Prostate gland (tissue), 2 donors: ENCODE data around the gene B3GLCT. TPM values are rescaled to one million over a fixed set of nuclear protein-coding genes. Genes with fewer than 3 reads are reported as not detected.

Source experiments
- DNase-seq: peaks from one replicate; pipeline ENCODE4 v3.0.0-alpha.2; 2019; ENCODE audit warnings: low spot score
- H3K27ac ChIP-seq, 2 donors: fragments of 200-600 bp; sonication (generic); 2 replicates each; pipeline ENCODE4 v1.5.1; 2017 to 2019
- H3K27me3 ChIP-seq: fragments of 200-600 bp; sonication (generic); replicated peaks from 2 replicates; pipeline ENCODE4 v1.5.1; 2019; ENCODE audit not compliant: insufficient read depth
- H3K36me3 ChIP-seq, 2 donors: fragments of 200-600 bp; sonication (generic); 1 replicate in 1 of 2; 2 replicates in 1 of 2; pipeline versions ENCODE4 v1.5.1 to v1.8.1; 2017 to 2019
- H3K4me1 ChIP-seq: fragments of 200-600 bp; sonication (generic); replicated peaks from 2 replicates; pipeline ENCODE4 v1.5.1; 2019
- H3K4me3 ChIP-seq, 2 donors: fragments of 200-600 bp; sonication (generic); 2 replicates each; pipeline ENCODE4 v1.5.1; 2017 to 2019
- H3K9me3 ChIP-seq: fragments of 200-600 bp; sonication (generic); 2 replicates; pipeline ENCODE4 v1.5.1; 2017
- CTCF ChIP-seq, 4 experiments: fragments of 200-600 bp in 2 of 4; fragments of 450-650 bp in 2 of 4; sonication (generic) in 2 of 4; IDR thresholded peaks; 1 replicate in 3 of 4; 2 replicates in 1 of 4; pipeline ENCODE4 v1.5.1; 2016 to 2019; ENCODE audit warnings: antibody characterized with exemption in 4 of 4, mild to moderate bottlenecking in 2 of 4, moderate library complexity in 2 of 4
- POLR2A ChIP-seq: fragments of 450-650 bp; IDR thresholded peaks from one replicate; pipeline ENCODE4 v1.6.1; 2016; ENCODE audit warnings: antibody characterized with exemption, mild to moderate bottlenecking
- POLR2AphosphoS5 ChIP-seq: sonication (generic); formaldehyde crosslinking; IDR thresholded peaks from one replicate; pipeline ENCODE4 v1.6.1; 2017; ENCODE audit warnings: antibody characterized with exemption
- WGBS: methylation state at CpG from one replicate; pipeline ENCODE4 v1.1.5; 2018; 5-methylcytosine and 5-hydroxymethylcytosine counted together
- intact Hi-C: fragments of 100-400 bp; cut with DNase I; formaldehyde crosslinking; loops from one replicate; pipeline ENCODE4 v1.14.2; 2022
- total RNA-seq, 2 donors: library from RNA; depleted of rRNA; stranded (reverse); fragments of >200 nt; gene quantifications; one replicate each; pipeline ENCODE4 v1.1.0, GENCODE V29; 2016

Gene B3GLCT
- total RNA-seq, 2 donors from 2014 or later: 4.4 to 14.7 TPM

GRCh38 chr13:31192306-31192705, 7.5 kb upstream of the B3GLCT start:
- Histone ChIP-seq H3K9me3 (no peaks in the 10 kb centered on the region), H3K4me3 (no peak overlapping the region), H3K4me1 (no peaks in the 10 kb centered on the region), H3K27ac (no peak overlapping the region), H3K27me3 (no peaks in the 10 kb centered on the region), H3K36me3 (no peaks in the 10 kb centered on the region)
- TF ChIP-seq POLR2AphosphoS5 (no peak), POLR2A (no peak), CTCF (IDR thresholded peaks at IDR 0.05) (no peak)
- intact Hi-C loops: no loop called here
- 54% methylated on average over 6 of the region's 6 CpGs for WGBS
- DNase-seq: no peak

DNA sequence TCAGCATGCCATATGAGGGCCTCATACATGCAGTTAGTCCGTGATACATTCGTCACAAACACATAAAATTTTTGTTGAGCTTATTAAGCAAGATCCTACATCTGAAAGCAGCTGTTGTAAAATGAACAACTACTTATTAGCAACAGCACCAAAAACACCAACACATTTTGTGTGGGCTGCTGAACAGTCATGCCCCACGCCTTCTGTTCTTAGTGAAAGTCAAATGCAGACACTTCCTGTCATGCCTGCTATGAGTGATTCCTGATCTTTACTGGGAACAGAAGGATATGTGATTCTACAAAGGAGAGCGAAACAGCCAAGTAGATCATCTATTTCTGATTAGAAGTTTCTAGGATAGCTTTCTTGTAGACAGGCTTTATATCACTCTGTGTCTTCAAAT, 4.2 kb upstream of the B3GLCT start:
- H3K36me3 ChIP-seq: no peaks in the 10 kb centered on the region
- intact Hi-C loops: loop anchor here (5.0 kb wide), 1 partner anchor 33 kb away; the partner anchor contains the start of gene HSPH1
- WGBS: 96% methylated on average over 4 of the region's 4 CpGs
- no peaks in the 10 kb centered on the region for H3K27me3 ChIP-seq
- no peak overlapping the region for H3K27ac ChIP-seq
- TF ChIP-seq CTCF (IDR thresholded peaks at IDR 0.05): no peak
- no peak for TF ChIP-seq POLR2AphosphoS5
- TF ChIP-seq POLR2A: no peak
- DNase-seq: no peak
- H3K9me3 ChIP-seq: no peaks in the 10 kb centered on the region
- H3K4me3 ChIP-seq: no peak overlapping the region
- no peaks in the 10 kb centered on the region for H3K4me1 ChIP-seq

DNA sequence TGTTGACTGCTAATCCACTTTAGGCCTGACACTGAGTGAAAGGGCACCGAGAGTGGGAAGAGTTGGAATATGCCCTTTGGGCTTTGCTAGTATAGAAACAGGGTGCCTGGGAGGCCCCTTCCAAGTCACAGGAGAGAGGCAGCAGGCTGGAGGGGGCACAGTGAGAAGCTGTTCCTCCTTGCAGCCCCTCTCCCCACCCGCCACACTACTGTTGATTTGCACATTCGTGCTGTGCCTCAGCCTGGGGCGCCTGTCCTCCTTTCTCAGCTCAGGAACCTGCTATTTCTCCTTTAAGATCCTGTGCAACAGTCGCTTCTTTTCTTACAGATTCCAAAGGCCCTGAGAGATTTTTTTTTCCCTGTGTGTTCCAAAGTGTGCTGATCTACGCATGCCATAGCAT, 2.8 kb upstream of the B3GLCT start:
- H3K27ac ChIP-seq: no peak overlapping the region
- no peaks in the 10 kb centered on the region for H3K9me3 ChIP-seq
- H3K4me3 ChIP-seq: no peak overlapping the region
- intact Hi-C loops: loop anchor here (5.0 kb wide), 1 partner anchor 35 kb away; the partner anchor contains the start of gene HSPH1
- H3K36me3 ChIP-seq: no peaks in the 10 kb centered on the region
- TF ChIP-seq POLR2AphosphoS5 (no peak), POLR2A (no peak), CTCF (IDR thresholded peaks at IDR 0.05) (no peak)
- H3K4me1 ChIP-seq: no peaks in the 10 kb centered on the region
- DNase-seq: no peak
- 95% methylated on average over 6 of the region's 6 CpGs for WGBS
- H3K27me3 ChIP-seq: no peaks in the 10 kb centered on the region

DNA sequence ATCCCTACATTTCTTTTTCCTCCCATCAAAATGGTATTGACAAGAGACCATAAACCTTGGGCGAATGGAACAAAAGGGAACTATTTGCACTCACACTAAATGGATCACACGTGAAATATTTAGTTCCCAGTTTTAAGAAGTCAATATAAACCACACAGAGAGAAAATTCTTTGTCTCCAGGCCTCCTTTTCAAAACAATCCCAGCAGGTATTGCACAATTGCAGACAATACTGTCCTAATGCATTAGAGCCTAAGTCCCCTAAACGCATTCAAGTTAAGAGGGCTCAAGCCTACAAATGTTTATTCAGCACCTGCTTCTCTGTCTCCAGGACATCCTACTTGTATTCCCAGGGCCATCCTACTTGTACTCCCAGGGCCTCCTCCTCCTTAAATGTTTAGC, 1.3 kb upstream of the B3GLCT start:
- H3K4me3 ChIP-seq: no peak overlapping the region
- no peak for DNase-seq
- 79% methylated on average over 3 of the region's 3 CpGs for WGBS
- H3K27ac ChIP-seq: no peak overlapping the region
- no peaks in the 10 kb centered on the region for H3K9me3 ChIP-seq
- no peaks in the 10 kb centered on the region for H3K27me3 ChIP-seq
- TF ChIP-seq CTCF (IDR thresholded peaks at IDR 0.05) (no peak), POLR2AphosphoS5 (no peak), POLR2A (no peak)
- no peaks in the 10 kb centered on the region for H3K36me3 ChIP-seq
- intact Hi-C loops: loop anchor here (5.0 kb wide), 1 partner anchor 36 kb away; the partner anchor contains the start of gene HSPH1
- no peaks in the 10 kb centered on the region for H3K4me1 ChIP-seq

- TF ChIP-seq POLR2A: no peak
- no peak for TF ChIP-seq CTCF (IDR thresholded peaks at IDR 0.05)
- TF ChIP-seq POLR2AphosphoS5: no peak
- 10% methylated on average over 15 of the region's 15 CpGs for WGBS
- intact Hi-C loops: loop anchor here (5.0 kb wide), 1 partner anchor 37 kb away; the partner anchor contains the start of gene HSPH1
Observed at GRCh38 chr13:31199527-31199848, 287 bp upstream of the B3GLCT start.

More at GRCh38 chr13:31199527-31199848, 287 bp upstream of the B3GLCT start:
- DNase-seq: no peak
- H3K4me3 ChIP-seq: peak overlapping the region; percentile 77 to 78
- H3K4me1 ChIP-seq: no peaks in the 10 kb centered on the region
- H3K27ac ChIP-seq: peak overlapping the region; percentile 95 to 96
- no peaks in the 10 kb centered on the region for H3K9me3 ChIP-seq
- H3K27me3 ChIP-seq: no peaks in the 10 kb centered on the region
- no peaks in the 10 kb centered on the region for H3K36me3 ChIP-seq
